HEK293 (cell line): Measurements from ENCODE around the gene PKP3.

ENCODE experiments used
- CTCF ChIA-PET: fragments of 350-600 bp; formaldehyde crosslinking; extraction: SDS; loops from one replicate; lab custom pipeline; 2021; ENCODE audit warnings: antibody characterized with exemption; lab: Yijun Ruan, JAX
- POLR2A ChIA-PET: fragments of 300-600 bp; formaldehyde crosslinking; extraction: SDS; loops from one replicate; lab custom pipeline; 2020; ENCODE audit warnings: antibody characterized with exemption, inconsistent platforms; lab: Yijun Ruan, JAX
- H3K27ac ChIP-seq: fragments of 200-500 bp; sonication (Bioruptor generic); 2 replicates; pipeline ENCODE4 v1.5.1; 2014; ENCODE audit warnings: low read depth, low read length, control low read depth, inconsistent platforms; ENCODE audit errors: extremely low read depth
- H3K36me3 ChIP-seq, 2 experiments: fragments of 200-500 bp in 1 of 2; sonication (Bioruptor generic) in 1 of 2; 1 replicate in 1 of 2; 2 replicates in 1 of 2; pipeline ENCODE4 v1.5.1; 2014 to 2017; ENCODE audit warnings: inconsistent platforms in 2 of 2, low read length in 2 of 2; ENCODE audit not compliant: control insufficient read depth in 2 of 2, insufficient read depth in 1 of 2
- H3K4me1 ChIP-seq: fragments of 200-500 bp; sonication (Bioruptor generic); 2 replicates; pipeline ENCODE4 v1.5.1; 2014; ENCODE audit warnings: mild to moderate bottlenecking, low read length, inconsistent platforms; ENCODE audit not compliant: control insufficient read depth, insufficient read depth
- H3K4me3 ChIP-seq: 2 replicates; pipeline ENCODE4 v1.5.1; 2011; ENCODE audit warnings: low read depth, mild to moderate bottlenecking, control low read depth, low read length, moderate library complexity
- H3K9me3 ChIP-seq: fragments of 200-500 bp; sonication (Bioruptor generic); 2 replicates; pipeline ENCODE4 v1.5.1; 2014; ENCODE audit warnings: low read depth, low read length, inconsistent platforms; ENCODE audit not compliant: control insufficient read depth, insufficient read depth
- GLI2 ChIP-seq: fragments of 450-650 bp; formaldehyde crosslinking; IDR thresholded peaks from 2 replicates; pipeline ENCODE4; 2017; ENCODE audit warnings: missing biosample characterization, missing genetic modification characterization, low read depth, borderline replicate concordance
- INSM2 ChIP-seq: fragments of 450-650 bp; formaldehyde crosslinking; IDR thresholded peaks from 2 replicates; pipeline ENCODE4 v1.5.1; 2016; ENCODE audit warnings: missing biosample characterization, missing genetic modification characterization
- MZF1 ChIP-seq: fragments of 450-650 bp; formaldehyde crosslinking; IDR thresholded peaks from 2 replicates; pipeline ENCODE4 v1.5.1; 2017; ENCODE audit warnings: missing biosample characterization, missing genetic modification characterization, borderline replicate concordance
- REST ChIP-seq: fragments of 450-650 bp; formaldehyde crosslinking; IDR thresholded peaks from 2 replicates; pipeline ENCODE4 v1.5.1; 2016; ENCODE audit warnings: missing biosample characterization, missing genetic modification characterization
- SCRT2 ChIP-seq: fragments of 450-650 bp; formaldehyde crosslinking; IDR thresholded peaks from 2 replicates; pipeline ENCODE4 v1.5.1; 2016; ENCODE audit warnings: missing biosample characterization, missing genetic modification characterization
- ZFP69B ChIP-seq: fragments of 450-650 bp; formaldehyde crosslinking; IDR thresholded peaks from 2 replicates; pipeline ENCODE4 v1.5.1; 2016; ENCODE audit warnings: missing biosample characterization, missing genetic modification characterization
- ZNF155 ChIP-seq: fragments of 450-650 bp; formaldehyde crosslinking; IDR thresholded peaks from 2 replicates; pipeline ENCODE4 v1.5.1; 2016; ENCODE audit warnings: missing biosample characterization, missing genetic modification characterization
- ZNF175 ChIP-seq: fragments of 450-650 bp; formaldehyde crosslinking; IDR thresholded peaks from 2 replicates; pipeline ENCODE4 v1.5.1; 2016; ENCODE audit warnings: missing biosample characterization, missing genetic modification characterization
- ZNF623 ChIP-seq: fragments of 450-650 bp; formaldehyde crosslinking; IDR thresholded peaks from 2 replicates; pipeline ENCODE4 v1.5.1; 2016; ENCODE audit warnings: missing biosample characterization, missing genetic modification characterization
- ZNF654 ChIP-seq: fragments of 450-650 bp; formaldehyde crosslinking; IDR thresholded peaks from 2 replicates; pipeline ENCODE4 v1.5.1; 2016; ENCODE audit warnings: low read depth, missing biosample characterization, missing genetic modification characterization
- ZNF664 ChIP-seq: fragments of 450-650 bp; formaldehyde crosslinking; IDR thresholded peaks from 2 replicates; pipeline ENCODE4 v1.5.1; 2016; ENCODE audit warnings: missing biosample characterization, missing genetic modification characterization
- ZNF692 ChIP-seq: fragments of 450-650 bp; formaldehyde crosslinking; IDR thresholded peaks from 2 replicates; pipeline ENCODE4 v1.5.1; 2016; ENCODE audit warnings: missing biosample characterization, missing genetic modification characterization
- ZNF704 ChIP-seq: fragments of 450-650 bp; formaldehyde crosslinking; IDR thresholded peaks from 2 replicates; pipeline ENCODE4 v1.5.1; 2016; ENCODE audit warnings: missing biosample characterization, missing genetic modification characterization
- ZSCAN16 ChIP-seq: fragments of 450-650 bp; formaldehyde crosslinking; IDR thresholded peaks from 2 replicates; pipeline ENCODE4 v1.5.1; 2016; ENCODE audit warnings: missing biosample characterization, missing genetic modification characterization
- ZSCAN30 ChIP-seq: fragments of 450-650 bp; IDR thresholded peaks from 2 replicates; pipeline ENCODE4 v1.5.1; 2018; ENCODE audit warnings: missing biosample characterization, mild to moderate bottlenecking, missing genetic modification characterization, moderate library complexity
- TF ChIP-seq, protein P1 (sequence below): fragments of 450-650 bp; formaldehyde crosslinking; optimal IDR thresholded peaks from 2 replicates; pipeline ENCODE3; 2016; ENCODE audit warnings: missing biosample characterization, mild to moderate bottlenecking, missing genetic modification characterization
- TF ChIP-seq, protein P2 (sequence below): fragments of 450-650 bp; formaldehyde crosslinking; IDR thresholded peaks from 2 replicates; pipeline ENCODE4 v1.5.1; 2016; ENCODE audit warnings: missing biosample characterization, missing genetic modification characterization, borderline replicate concordance

PKP3 gene

GRCh38 chr11:365831-366230, 28.2 kb upstream of the PKP3 start:
- no peak overlapping the region for H3K4me3 ChIP-seq
- CTCF ChIA-PET = interaction anchor here (0.6 kb wide), 1 partner anchor 462 kb away, joined by 3 read pairs; the partner anchor contains the start of gene CRACR2B
- no peaks in the 10 kb centered on the region for H3K36me3 ChIP-seq
- TF ChIP-seq, protein P1, sequence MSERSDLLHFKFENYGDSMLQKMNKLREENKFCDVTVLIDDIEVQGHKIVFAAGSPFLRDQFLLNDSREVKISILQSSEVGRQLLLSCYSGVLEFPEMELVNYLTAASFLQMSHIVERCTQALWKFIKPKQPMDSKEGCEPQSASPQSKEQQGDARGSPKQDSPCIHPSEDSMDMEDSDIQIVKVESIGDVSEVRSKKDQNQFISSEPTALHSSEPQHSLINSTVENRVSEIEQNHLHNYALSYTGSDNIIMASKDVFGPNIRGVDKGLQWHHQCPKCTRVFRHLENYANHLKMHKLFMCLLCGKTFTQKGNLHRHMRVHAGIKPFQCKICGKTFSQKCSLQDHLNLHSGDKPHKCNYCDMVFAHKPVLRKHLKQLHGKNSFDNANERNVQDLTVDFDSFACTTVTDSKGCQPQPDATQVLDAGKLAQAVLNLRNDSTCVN (tag by site-specific recombination) = no peak
- TF ChIP-seq MZF1 (no peak), ZSCAN16 (tag by site-specific recombination) (no peak), ZNF155 (no peak), SCRT2 (no peak), ZNF654 (tag by site-specific recombination) (no peak), REST (tag by site-specific recombination) (no peak), ZNF175 (tag by site-specific recombination) (no peak), ZSCAN30 (tag by site-specific recombination) (no peak)
- TF ChIP-seq, protein P2, sequence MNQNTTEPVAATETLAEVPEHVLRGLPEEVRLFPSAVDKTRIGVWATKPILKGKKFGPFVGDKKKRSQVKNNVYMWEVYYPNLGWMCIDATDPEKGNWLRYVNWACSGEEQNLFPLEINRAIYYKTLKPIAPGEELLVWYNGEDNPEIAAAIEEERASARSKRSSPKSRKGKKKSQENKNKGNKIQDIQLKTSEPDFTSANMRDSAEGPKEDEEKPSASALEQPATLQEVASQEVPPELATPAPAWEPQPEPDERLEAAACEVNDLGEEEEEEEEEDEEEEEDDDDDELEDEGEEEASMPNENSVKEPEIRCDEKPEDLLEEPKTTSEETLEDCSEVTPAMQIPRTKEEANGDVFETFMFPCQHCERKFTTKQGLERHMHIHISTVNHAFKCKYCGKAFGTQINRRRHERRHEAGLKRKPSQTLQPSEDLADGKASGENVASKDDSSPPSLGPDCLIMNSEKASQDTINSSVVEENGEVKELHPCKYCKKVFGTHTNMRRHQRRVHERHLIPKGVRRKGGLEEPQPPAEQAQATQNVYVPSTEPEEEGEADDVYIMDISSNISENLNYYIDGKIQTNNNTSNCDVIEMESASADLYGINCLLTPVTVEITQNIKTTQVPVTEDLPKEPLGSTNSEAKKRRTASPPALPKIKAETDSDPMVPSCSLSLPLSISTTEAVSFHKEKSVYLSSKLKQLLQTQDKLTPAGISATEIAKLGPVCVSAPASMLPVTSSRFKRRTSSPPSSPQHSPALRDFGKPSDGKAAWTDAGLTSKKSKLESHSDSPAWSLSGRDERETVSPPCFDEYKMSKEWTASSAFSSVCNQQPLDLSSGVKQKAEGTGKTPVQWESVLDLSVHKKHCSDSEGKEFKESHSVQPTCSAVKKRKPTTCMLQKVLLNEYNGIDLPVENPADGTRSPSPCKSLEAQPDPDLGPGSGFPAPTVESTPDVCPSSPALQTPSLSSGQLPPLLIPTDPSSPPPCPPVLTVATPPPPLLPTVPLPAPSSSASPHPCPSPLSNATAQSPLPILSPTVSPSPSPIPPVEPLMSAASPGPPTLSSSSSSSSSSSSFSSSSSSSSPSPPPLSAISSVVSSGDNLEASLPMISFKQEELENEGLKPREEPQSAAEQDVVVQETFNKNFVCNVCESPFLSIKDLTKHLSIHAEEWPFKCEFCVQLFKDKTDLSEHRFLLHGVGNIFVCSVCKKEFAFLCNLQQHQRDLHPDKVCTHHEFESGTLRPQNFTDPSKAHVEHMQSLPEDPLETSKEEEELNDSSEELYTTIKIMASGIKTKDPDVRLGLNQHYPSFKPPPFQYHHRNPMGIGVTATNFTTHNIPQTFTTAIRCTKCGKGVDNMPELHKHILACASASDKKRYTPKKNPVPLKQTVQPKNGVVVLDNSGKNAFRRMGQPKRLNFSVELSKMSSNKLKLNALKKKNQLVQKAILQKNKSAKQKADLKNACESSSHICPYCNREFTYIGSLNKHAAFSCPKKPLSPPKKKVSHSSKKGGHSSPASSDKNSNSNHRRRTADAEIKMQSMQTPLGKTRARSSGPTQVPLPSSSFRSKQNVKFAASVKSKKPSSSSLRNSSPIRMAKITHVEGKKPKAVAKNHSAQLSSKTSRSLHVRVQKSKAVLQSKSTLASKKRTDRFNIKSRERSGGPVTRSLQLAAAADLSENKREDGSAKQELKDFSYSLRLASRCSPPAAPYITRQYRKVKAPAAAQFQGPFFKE (tag by site-specific recombination) = no peak
- no peaks in the 10 kb centered on the region for H3K9me3 ChIP-seq
- H3K27ac ChIP-seq = no peak overlapping the region
- no peaks in the 10 kb centered on the region for H3K4me1 ChIP-seq
- POLR2A ChIA-PET = no interaction called here

- ChIA-PET POLR2A (no interaction called here), CTCF (interaction anchor here (0.6 to 1.4 kb wide), 3 partner anchors 21 to 95 kb away, joined by 3 to 4 read pairs (median 3); no protein-coding TSS in a partner anchor)
- Histone ChIP-seq H3K27ac (no peak overlapping the region), H3K36me3 (peaks cover 0 to 18% of the 10 kb centered on the region in 2 experiments; a peak in 1 of 3 replicates), H3K4me3 (no peak overlapping the region), H3K4me1 (no peaks in the 10 kb centered on the region), H3K9me3 (no peaks in the 10 kb centered on the region)
- no peak for TF ChIP-seq ZNF664 (tag by site-specific recombination)
- TF ChIP-seq ZNF704 (tag by site-specific recombination) = no peak
- no peak for TF ChIP-seq ZNF623 (tag by site-specific recombination)
- no peak for TF ChIP-seq INSM2 (tag by site-specific recombination)
- peak; percentile 97 for TF ChIP-seq ZNF692 (tag by site-specific recombination)
- TF ChIP-seq ZFP69B (tag by site-specific recombination) = peak; percentile 94
- no peak for TF ChIP-seq GLI2 (tag by site-specific recombination)
- TF ChIP-seq, all 188 proteins: peak for 2
These were observed 26.0 kb upstream of the PKP3 start for GRCh38 chr11:367956-368413.
